ENCODE measurements around the gene NSD2.

GRCh38 chr4:1841887-1842210, 29.3 kb upstream of the NSD2 start:
- TF ChIP-seq, protein P1, sequence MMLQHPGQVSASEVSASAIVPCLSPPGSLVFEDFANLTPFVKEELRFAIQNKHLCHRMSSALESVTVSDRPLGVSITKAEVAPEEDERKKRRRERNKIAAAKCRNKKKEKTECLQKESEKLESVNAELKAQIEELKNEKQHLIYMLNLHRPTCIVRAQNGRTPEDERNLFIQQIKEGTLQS (IDR thresholded peaks at IDR 0.05), result no peak
- TF ChIP-seq, protein P2, sequence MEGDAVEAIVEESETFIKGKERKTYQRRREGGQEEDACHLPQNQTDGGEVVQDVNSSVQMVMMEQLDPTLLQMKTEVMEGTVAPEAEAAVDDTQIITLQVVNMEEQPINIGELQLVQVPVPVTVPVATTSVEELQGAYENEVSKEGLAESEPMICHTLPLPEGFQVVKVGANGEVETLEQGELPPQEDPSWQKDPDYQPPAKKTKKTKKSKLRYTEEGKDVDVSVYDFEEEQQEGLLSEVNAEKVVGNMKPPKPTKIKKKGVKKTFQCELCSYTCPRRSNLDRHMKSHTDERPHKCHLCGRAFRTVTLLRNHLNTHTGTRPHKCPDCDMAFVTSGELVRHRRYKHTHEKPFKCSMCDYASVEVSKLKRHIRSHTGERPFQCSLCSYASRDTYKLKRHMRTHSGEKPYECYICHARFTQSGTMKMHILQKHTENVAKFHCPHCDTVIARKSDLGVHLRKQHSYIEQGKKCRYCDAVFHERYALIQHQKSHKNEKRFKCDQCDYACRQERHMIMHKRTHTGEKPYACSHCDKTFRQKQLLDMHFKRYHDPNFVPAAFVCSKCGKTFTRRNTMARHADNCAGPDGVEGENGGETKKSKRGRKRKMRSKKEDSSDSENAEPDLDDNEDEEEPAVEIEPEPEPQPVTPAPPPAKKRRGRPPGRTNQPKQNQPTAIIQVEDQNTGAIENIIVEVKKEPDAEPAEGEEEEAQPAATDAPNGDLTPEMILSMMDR (IDR thresholded peaks at IDR 0.05; ENCODE audit: low read depth, low read length, missing input control), result no peak
- TF ChIP-seq RXRA (IDR thresholded peaks at IDR 0.05), result no peak
- no peak for TF ChIP-seq JUND (IDR thresholded peaks at IDR 0.05)
- no peak for TF ChIP-seq RAD21 (IDR thresholded peaks at IDR 0.05)
- TF ChIP-seq, protein P3, sequence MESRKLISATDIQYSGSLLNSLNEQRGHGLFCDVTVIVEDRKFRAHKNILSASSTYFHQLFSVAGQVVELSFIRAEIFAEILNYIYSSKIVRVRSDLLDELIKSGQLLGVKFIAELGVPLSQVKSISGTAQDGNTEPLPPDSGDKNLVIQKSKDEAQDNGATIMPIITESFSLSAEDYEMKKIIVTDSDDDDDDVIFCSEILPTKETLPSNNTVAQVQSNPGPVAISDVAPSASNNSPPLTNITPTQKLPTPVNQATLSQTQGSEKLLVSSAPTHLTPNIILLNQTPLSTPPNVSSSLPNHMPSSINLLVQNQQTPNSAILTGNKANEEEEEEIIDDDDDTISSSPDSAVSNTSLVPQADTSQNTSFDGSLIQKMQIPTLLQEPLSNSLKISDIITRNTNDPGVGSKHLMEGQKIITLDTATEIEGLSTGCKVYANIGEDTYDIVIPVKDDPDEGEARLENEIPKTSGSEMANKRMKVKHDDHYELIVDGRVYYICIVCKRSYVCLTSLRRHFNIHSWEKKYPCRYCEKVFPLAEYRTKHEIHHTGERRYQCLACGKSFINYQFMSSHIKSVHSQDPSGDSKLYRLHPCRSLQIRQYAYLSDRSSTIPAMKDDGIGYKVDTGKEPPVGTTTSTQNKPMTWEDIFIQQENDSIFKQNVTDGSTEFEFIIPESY (IDR thresholded peaks at IDR 0.05), result no peak

Measured in liver (tissue), 3 donors.